G401.6 (cell line): ENCODE measurements around the gene SLC25A5.
"Not testable (repeated sequence)": the region's sequence is repeated elsewhere in the genome, so short reads cannot be mapped to it uniquely, and the experiment has no call there.

Experiments
- FAIRE-seq: peaks from 2 replicates; lab custom pipeline; 2012; peaks lifted over from hg19 to GRCh38; lab: Jason Lieb, UNC

SLC25A5 gene

DNA sequence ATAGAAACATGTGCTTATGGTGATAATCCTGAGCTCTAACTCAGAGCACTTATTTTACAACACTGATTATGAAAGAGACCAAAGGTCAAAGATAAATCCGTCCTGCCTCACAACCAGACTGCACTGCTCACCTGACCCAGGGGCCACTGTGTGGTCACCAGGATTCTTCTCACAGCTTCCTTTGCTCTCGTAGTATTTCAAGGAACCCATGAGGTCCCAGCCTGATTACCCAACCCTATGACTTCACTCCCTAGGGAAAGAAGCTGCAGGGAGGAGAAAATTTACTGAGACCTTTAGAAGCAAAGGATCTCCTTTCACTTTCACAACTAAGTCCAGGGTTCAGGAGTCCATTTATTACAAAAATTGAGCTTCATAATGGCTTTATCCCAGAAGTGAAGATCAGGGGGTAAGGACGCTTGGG is 9.6 kb downstream of the SLC25A5 start:
- FAIRE-seq: peak; percentile 61

GRCh38 chrX:119478504-119478903 is 10.3 kb downstream of the SLC25A5 start:
- FAIRE-seq: peak; percentile 63

- FAIRE-seq: no peak
Measured at GRCh38 chrX:119479845-119480244, 11.6 kb downstream of the SLC25A5 start.

DNA sequence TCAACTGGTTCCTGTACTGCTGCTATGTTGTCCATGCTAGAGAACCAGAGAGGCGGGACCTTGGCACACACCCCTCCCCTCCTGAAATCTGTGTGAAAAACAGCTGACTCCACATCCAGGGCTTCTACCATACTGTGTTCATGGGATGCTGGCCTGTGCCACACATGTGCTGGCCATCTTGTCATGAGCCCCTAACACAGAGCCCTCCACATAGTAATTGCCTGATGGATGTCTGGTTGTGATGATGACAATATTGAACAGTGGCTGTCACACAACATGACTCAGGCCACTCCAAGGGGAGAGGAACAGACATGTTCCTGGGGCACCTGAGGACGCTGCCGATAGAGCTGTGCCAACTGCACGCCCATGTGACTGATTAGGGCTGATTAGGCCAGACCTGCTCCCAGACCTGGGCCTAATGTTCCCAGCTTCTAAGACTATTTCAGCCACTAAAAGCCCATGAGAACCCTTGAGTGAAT is 13.1 kb downstream of the SLC25A5 start:
- no peak for FAIRE-seq

DNA sequence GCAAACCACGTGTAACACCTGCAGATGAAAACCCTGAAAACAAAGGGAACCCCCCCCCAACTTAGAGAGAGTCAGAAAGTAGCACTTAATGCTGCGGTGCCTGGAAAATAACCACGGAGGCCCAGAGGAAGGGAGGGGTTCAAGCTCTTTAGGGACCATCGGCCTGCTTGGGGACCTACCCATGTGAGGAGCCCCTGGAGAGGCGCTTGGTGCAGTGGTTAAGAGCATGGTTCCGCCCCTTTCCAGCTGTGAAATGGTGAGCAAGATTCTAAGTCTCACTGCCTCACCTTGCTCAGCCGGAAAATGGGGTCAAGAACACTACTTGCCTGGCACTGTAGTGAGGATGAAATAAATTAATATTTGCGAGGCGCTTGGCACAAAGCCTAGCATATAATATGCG is 13.8 kb downstream of the SLC25A5 start:
- FAIRE-seq: no peak

DNA sequence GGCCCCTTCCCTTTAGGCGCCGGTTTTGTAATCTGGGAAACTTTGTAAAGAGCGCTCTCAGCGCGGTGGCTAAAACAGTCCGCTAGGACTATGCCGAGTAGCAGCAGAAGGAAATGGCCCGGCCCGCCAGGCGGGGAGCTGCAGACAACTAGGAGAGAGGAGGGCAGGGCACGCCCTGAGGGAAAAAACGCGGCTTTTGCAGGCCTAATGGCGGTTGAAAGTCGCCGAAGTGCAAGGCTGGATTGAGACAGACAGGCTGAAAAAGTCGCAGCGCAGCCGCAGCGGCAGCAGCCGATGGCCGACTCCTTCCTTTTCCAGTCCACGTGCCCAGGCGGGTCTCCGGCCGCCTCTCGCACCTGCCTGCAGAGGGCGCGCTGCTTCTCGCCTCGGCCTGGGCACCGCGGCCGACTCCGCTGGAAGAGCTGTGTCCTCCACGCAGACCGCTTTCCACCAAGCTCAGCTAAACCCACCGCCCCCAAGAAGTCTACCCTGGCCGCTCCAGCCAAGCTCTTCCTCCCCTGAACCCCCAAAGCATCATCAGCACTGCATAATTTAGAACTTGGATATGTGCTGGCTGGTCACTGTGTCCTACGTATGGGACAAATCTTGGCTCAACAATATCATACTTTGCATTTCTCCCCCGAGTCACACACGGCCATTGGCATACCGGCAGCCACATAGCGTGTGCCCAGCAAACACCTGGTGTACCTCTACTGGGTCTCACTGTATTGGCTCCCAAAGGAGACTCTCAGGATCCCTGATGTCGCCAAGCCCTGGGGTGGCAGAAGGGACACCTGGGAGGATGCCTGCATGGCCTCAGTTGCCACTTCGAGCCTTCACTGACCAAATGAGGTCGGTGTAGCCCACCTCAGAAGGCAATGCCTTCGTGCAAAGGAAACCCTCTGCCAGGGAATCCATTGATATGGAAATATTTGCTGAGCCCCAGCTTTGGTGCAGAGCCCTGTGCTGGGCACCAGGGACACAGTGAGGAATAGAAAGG is 14.5 kb downstream of the SLC25A5 start:
- no peak for FAIRE-seq

- FAIRE-seq: no peak
Measured at GRCh38 chrX:119486745-119487144, 18.5 kb downstream of the SLC25A5 start.

DNA sequence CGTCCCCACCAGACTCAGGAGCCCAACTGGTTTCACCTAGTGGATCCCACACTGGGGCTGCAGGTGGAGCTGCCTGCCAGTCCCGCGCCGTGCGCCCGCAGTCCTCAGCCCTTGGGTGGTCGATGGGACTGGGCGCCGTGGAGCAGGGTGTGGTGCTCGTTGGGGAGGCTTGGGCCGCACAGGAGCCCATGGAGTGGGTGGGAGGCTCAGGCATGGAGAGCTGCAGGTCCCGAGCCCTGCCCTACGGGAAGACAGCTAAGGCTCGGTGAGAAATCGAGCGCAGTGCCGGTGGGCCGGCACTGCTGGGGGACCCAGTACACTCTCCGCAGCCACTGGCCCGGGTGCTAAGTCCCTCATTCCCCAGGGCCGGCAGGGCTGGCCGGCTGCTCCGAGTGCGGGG is 19.5 kb downstream of the SLC25A5 start:
- FAIRE-seq: not testable (repeated sequence)

DNA sequence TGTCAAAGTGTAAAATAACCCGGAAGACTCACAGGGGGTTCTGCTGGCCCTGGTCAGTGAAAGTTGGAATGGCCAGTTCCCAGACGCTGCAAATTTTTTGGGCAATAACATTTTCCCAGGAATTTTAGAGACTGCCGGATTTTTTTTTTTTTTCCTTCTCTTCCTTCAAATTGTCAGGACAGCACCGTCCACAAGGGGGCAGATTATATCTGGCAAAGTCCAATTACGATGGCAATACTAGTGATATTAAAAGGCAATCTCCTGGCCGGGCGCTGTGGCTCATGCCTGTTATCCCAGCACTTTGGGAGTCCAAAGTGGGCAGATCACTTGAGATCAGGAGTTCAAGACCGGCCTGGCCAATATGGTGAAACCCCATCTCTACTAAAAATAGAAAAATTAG is 20.5 kb downstream of the SLC25A5 start:
- no peak for FAIRE-seq

GRCh38 chrX:119489212-119490074 is 21.2 kb downstream of the SLC25A5 start:
- no peak for FAIRE-seq

DNA sequence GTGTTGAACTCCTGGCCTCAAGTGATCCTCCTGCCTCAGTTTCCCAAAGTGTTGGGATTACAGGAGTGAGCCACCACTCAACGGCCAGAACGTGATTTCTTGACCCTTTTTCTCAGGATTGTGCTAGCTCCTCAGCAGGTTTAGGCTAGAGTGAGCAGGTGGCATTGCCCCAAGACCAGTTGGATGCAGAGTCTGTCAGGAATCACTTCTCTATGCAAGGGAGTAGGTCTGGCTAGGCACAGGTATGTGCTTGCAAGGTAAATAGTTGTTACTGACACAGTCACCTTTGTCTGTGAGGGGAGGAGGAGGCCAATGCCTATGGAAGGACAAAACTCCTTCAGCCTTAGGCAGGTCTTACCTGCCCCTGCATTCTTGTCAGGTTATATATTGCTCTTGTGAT is 24.2 kb downstream of the SLC25A5 start:
- no peak for FAIRE-seq

DNA sequence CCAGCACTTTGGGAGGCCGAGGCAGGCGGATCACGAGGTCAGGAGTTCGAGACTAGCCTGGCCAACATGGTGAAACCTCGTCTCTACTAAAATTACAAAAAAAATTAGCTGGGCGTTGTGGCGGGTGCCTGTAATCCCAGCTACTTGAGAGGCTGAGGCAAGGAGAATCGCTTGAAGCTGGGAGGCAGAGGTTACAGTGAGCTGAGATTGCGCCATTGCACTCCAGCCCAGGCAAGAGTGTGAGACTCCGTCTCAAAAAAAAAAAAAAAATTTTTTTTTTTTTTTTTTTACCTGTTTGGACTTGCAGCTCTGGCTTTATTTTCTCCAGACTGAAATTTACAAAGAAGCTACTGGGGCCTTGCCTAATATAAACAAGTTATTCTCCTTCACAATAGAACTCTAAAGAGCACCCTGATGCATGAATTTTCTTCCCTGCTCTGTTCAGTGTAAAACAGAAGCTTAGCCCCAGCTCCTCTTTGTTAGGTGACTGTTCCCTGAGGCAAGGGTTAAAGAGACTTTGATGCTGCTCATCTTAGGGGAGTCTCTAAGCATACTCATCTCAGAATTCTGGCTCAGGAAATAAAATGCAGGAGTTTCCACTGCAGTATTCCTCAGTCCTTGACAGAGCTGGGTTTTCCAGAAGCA is 25.7 kb downstream of the SLC25A5 start:
- FAIRE-seq: not testable (repeated sequence)

- no peak for FAIRE-seq
Measured at GRCh38 chrX:119495734-119496726, 27.8 kb downstream of the SLC25A5 start.

DNA sequence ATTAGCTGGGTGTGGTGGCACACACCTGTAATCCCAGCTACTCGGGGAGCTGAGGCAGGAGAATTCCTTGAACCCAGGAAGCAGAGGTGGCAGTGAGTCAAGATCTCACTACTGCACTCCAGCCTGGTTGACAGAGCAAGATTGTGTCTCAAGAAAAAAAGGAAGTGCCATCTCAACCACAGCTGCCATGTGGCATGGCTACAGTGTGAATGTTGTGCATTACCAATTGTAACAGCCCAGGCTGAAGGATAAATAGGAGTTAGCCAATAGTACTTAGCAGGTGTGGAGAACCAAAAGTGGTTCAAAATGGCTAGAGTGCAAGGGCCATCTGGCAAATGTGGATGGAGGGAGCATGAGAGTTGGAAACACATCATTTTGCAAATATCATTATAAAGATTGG is 28.9 kb downstream of the SLC25A5 start:
- FAIRE-seq: no peak

DNA sequence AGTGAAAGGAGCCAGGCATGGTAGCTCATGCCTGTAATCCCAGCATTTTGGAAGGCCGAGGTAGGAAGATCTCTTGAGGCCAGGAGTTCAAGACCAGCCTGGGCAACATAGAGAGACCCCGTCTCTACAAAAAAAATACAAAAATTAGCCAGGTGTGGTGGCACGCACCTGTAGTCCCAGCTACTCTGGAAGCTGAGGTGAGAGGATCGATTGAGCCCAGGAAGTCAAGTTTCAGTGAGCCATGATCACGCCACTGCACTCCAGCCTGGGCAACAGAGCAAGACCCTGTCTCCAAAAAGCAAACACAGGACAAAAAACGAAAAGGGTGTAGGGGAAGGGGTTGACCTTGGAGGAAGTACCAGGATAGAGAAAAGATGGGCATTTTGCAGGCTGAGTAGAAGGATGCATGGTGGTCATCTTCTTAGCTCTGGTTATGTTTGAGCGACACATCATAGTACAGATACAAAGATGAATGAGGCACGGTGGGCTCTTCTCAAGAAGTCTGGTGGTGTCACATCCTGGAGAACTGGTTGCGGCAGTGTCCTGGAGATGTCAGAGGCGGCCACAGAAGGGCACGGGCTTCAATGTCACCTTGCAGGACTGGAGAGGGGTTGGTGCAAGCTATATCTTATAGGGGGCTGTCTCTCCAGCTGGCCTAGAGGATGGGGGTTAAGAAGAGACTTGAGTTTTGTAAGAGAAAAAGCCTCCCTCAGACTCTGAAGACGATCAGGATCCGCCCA is 32.0 kb downstream of the SLC25A5 start:
- FAIRE-seq: no peak

DNA sequence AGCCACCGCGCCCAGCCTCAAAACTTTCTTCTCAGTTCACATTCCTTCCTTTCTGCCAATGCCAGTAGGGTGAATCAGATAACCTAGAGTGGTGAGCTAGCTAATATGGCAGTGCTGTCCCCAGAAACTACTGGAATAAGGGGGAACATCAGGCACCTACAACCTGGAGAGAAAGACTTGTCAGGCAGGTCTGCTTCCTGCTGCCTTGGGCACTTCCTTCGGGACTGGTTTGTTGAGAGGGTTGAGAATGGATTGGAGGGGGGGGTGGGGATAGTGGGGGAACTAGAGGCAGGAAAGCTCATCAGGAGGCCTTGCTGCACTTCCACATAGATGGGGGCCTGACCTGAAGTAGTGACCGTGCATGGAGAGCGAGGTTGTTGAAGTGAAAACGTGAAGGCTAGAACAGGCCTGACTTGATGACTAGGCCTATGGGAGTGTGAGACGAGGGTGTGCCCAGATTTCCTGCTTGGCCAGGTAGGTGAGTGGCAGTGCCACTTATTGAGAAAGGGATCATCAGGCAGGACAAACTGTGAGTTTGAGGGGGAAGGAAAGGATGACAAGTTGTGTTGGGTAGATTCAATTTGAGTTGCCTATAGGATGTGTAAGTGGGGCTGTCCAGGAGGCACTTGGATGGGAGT is 33.4 kb downstream of the SLC25A5 start:
- FAIRE-seq: no peak

DNA sequence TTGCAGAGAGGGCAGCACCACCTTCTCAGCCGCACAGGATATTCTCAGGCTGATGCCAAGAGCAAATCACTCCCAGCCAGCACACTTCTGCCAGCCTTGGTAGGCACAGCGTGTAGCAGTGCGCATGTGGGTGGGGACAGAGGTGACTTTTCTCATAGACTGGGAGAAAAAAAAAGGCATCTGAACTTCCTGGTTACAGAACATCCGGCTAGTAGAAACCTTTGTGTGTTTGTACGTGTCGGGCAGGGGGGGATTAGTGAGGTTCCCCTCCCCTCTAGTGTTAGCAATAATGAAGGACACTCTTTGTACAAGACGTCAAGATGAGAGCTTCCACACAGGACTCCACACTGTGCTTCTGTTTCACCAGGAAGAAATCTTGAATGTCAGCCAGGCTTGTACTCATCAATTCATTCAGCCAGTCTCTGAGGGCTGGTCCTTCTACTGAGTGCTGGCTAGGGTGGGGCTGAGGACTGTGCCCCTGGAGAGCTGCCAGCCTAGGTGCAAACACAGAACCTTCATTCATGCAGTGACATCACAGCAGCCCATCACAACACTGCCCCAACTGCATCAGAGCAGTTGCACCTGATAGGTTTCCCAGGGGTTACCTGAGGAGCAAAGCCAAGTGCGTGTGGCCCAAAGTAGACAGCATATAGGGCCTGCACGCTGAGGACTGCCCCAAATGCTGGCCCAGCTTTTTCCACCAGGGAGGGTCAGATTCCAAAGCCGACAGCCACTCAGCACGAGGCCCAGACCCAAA is 34.7 kb downstream of the SLC25A5 start:
- no peak for FAIRE-seq

DNA sequence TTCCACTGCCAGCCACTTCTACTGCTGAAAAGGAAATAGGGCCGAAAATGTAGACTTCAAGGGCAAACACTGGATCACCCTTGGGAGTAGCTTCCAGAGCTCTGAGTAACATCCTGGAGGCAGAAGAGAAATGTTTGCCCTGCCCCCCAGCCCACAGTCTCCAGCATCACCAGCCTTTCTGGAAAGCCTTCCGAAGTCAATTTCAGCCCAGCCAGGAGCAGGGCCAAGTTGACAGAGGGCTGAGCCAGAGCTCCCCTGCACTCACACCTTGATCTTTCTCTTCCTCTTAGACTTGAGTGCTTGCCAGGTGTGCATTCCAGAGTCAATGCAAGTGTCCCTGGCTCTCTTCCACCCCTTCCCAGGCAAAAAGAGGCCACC is 35.2 kb downstream of the SLC25A5 start:
- FAIRE-seq: no peak

- FAIRE-seq: not testable (repeated sequence)
Measured at GRCh38 chrX:119505145-119505544, 36.9 kb downstream of the SLC25A5 start.
